ENCODE results near the gene EIF3I. TPM values are rescaled to one million over a fixed set of nuclear protein-coding genes. Genes with fewer than 3 reads are reported as not detected.

Gene EIF3I
- 98.6 TPM for total RNA-seq

DNA sequence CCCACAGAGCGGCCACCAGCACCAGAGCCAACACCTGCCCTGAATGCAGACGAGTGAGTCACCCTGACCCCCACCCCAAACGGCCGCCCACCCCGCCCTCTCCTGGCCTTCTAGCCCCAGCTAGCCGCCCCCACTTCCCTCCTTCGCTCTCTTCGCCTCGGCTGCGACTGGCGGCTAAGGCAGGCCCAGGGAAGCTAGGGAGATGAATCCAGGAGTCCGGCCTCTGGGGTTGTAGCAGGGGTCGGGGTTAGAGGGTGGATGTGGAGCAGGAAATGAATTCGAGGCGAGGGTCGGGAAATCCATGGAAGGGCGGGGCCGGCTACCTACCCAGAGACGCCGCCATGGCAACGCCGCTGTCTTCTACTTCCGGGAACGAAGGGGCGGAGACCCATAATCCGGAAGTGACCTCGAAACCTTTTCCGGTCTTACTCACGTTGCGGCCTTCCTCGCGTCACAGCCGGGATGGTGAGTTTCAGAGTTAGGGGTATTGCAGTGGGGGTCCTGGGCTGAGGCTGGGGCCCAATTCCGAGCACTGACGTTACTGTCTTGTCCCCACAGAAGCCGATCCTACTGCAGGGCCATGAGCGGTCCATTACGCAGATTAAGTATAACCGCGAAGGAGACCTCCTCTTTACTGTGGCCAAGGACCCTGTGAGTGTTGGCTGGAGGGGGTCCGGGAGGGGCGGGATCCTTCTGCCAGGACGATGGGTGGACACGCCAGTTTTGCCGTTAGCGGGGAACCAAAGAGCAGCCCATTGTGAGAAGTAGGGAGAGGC, at the start of gene EIF3I, which contains the start of gene TMEM234:
TSS of gene EIF3I (plus strand) at position 428 of the 776 bp plus-strand sequence. CDS start at position 463, 35 bp downstream.
TSS of gene TMEM234 (minus strand) at position 374 of the 776 bp plus-strand sequence. CDS start at position 343, 31 bp downstream.
- DNase-seq (ENCODE audit: low spot score in 2 of 2) (peak; percentile 86 to 97), FAIRE-seq (no peak)

- no peak for FAIRE-seq
Observed at GRCh38 chr1:32172621-32173245, 49.5 kb upstream of the EIF3I start.

DNA sequence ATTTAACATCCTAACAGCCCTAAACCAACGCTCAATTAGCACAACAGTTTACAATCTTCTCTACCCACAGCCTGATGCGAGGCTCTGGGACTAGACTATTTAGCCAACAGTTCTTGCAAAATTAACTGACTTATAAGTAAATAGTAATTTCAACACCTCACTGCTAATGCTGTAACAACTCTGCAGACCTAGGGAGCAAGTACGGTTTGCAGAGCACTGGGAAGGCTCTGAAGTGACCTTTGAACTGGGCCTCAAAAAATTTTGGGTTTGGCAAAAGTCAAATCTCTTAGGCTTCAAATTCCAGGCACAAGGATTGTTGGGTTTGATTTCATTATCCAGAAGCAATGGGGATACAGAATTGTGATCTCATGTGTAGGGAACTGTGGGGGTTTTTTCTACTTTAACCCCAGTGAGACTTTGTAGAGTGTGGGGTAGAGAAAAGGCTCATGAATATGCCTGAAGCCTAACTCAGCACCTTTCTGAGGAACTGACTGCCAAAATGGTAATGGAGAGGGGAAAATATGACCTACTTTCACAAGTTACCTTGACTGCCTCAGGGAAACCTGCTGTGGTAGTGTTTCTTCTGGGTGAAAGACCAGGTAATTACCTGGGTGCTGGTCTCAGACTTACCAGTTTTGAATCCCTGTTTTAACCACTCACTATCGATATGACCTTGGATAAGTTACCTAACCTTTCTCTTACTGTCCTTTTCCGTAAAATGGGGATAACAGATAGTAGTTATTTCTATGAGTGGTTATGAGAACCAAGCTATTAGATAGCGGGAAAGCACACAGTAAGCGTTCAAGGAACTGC, 43.6 kb upstream of the EIF3I start:
- DNase-seq (ENCODE audit: low spot score in 2 of 2) (no peak), FAIRE-seq (no peak)

More at GRCh38 chr1:32172621-32173245, 49.5 kb upstream of the EIF3I start:
- no peak for DNase-seq (ENCODE audit: low spot score in 2 of 2)

- no peak for FAIRE-seq
- DNase-seq (ENCODE audit: low spot score in 2 of 2) = no peak
Observed at GRCh38 chr1:32179193-32179442, 43.1 kb upstream of the EIF3I start.

GRCh38 chr1:32179443-32180185, 42.6 kb upstream of the EIF3I start, which contains the start of gene TXLNA:
Gene TXLNA, plus strand, starts transcription at chr1:32179675. Its CDS starts 671 bp downstream, at chr1:32180346.
- DNase-seq (ENCODE audit: low spot score in 2 of 2) (peak; percentile 95 to 97), FAIRE-seq (no peak)

GRCh38 chr1:32180186-32181060, 41.8 kb upstream of the EIF3I start:
- DNase-seq (ENCODE audit: low spot score in 2 of 2) = peak in 1 of 2 donors; percentile 53
- FAIRE-seq = no peak

DNA sequence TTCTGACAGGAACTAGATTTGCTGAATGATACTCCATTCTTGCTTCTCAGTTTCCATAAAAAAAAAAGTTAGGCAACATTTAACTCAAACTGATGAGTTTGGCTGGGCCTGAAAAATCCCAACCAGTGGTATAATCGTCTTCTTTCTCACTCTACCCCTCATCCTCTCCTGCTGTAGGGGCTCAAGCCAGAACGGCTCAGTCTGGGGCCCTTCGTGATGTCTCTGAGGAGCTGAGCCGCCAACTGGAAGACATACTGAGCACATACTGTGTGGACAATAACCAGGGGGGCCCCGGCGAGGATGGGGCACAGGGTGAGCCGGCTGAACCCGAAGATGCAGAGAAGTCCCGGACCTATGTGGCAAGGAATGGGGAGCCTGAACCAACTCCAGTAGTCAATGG, 41.1 kb upstream of the EIF3I start:
- DNase-seq (ENCODE audit: low spot score in 2 of 2) (no peak), FAIRE-seq (no peak)

DNA sequence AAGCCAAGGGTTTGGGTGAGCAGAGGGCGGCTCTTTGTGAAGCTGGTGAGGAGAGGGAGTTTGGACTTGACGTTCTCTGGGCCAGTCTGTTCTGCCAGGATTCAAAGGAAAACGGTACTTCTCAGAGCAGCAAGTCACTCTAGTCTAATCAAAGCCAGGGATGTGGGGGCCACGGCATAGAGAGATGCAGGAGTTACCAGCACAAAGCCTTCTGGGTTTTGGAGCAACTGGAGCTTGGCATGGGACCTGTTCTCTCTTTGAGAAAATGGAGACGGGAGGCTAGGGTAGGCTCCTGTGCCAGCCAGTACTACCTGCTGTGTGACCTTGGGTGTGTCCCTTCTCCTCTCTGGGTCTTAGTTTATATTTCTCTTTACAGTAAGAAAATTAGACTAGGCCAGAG, 40.6 kb upstream of the EIF3I start:
- DNase-seq (ENCODE audit: low spot score in 2 of 2) (no peak), FAIRE-seq (no peak)

GRCh38 chr1:32182060-32182459, 40.1 kb upstream of the EIF3I start:
- FAIRE-seq (no peak), DNase-seq (ENCODE audit: low spot score in 2 of 2) (no peak)

DNA sequence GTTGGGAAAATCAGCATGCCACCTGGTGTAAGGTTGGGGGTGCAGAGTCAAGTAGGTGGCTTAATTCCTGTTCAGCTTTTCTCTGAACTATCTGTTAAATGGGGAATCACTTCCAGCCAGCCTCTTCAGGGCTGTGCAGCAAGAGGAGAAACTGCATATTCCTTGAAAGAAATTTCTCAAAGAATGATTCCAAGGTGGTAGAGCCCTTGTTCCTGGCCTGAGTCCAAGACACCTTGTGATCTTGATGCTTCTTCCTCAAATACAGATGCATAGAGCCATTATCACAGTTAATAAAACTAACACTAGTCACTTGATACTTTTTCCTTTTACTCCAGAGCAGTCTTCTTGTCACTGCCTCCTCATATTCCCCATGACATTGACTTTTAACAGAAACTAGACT, 37.6 kb upstream of the EIF3I start:
- FAIRE-seq (no peak), DNase-seq (ENCODE audit: low spot score in 2 of 2) (no peak)

GRCh38 chr1:32186077-32186476, 36.1 kb upstream of the EIF3I start:
- FAIRE-seq = no peak

GRCh38 chr1:32186491-32186890, 35.7 kb upstream of the EIF3I start:
- no peak for DNase-seq (ENCODE audit: low spot score in 2 of 2)

More at GRCh38 chr1:32186077-32186476, 36.1 kb upstream of the EIF3I start:
- no peak for DNase-seq (ENCODE audit: low spot score in 2 of 2)

DNA sequence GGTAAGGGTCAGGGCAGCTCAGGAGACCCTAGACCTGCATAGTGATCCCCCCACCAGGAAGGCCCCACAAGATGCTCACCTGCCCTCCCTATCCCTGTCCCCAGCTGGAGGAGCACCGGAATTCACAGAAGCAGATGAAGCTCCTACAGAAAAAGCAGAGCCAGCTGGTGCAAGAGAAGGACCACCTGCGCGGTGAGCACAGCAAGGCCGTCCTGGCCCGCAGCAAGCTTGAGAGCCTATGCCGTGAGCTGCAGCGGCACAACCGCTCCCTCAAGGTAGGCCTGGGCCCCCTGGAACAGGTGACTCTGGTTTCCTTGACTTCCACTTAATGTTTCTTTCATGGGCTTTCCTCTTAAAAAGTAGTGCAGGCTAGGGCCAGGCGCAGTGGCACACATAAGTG, 34.4 kb upstream of the EIF3I start:
- no peak for FAIRE-seq
- no peak for DNase-seq (ENCODE audit: low spot score in 2 of 2)

More at GRCh38 chr1:32186491-32186890, 35.7 kb upstream of the EIF3I start:
- FAIRE-seq = no peak

- DNase-seq (ENCODE audit: low spot score in 2 of 2) = no peak
- FAIRE-seq = no peak
Observed at GRCh38 chr1:32192220-32192948, 29.8 kb upstream of the EIF3I start.

GRCh38 chr1:32194984-32195383, 27.2 kb upstream of the EIF3I start:
- DNase-seq (ENCODE audit: low spot score in 2 of 2) (no peak), FAIRE-seq (no peak)

- FAIRE-seq = no peak
- DNase-seq (ENCODE audit: low spot score in 2 of 2) = no peak
Observed at GRCh38 chr1:32195531-32195930, 26.7 kb upstream of the EIF3I start.

DNA sequence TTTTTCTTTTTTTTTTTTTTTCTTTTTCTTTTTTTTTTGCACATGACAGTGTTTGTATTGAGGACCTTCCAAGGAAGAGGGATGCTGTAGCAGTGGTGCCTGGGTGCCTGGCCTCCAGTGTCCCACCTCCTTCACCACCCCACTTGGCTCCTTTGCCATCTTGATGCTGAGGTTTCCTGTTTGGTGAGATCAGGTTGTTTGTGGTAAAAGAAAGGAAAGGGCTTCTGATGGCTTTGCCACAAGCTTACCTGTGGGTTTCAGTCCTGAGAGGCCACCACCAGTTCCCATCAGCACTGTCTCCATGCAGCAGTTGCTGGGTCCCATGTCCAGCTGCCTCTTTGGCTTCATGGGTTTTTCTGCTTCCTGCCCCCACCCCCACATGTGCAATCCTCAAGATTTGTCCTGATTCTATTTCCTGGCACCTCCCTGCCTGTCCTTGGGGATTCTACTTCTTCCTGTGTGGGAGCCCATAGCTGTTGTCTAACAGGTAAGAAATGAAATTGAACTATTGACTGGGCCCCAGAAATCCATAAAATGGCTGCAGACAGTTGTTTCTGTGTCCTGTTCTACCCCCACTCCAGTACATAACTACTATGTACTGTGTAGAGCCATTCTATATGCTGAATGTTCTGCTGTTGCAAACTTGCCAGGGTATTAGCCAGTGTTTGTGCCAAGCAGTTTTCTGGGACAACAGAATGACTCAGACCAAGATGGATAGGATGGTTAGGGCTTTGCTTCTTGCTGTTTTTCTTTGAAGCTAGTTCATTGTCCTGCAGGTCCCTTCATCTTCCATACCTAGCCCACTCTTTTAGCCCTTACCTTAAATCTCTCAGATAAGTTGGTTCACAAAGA, 26.0 kb upstream of the EIF3I start:
- no peak for DNase-seq (ENCODE audit: low spot score in 2 of 2)
- no peak for FAIRE-seq

DNA sequence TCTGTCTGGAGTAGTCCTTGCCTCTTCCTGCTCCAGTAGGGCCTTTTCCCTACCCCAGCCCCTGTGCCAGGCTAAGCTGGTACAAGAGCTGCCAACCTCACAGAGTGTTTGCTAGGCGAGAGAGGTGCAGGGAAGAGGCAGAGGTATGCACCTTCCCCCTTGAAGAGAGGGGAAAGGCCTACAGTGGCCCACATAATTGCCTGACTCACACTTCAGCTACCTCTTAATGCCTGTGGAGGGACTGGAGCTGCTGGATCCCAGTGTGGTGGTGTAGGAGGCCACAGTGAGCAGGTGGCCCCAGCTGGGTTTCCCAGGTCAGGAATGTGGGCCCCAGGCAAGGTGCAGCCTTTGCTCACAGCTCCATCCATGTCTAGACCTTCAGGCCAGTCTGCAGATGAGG, 25.1 kb upstream of the EIF3I start:
- FAIRE-seq = no peak
- DNase-seq (ENCODE audit: low spot score in 2 of 2) = no peak
